ENCODE results near the gene SMIM15.

- TF ChIP-seq CTCF (IDR thresholded peaks at IDR 0.05; ENCODE audit: poor library complexity, severe bottlenecking): no peak
- no peak for TF ChIP-seq EP300 (conservative IDR thresholded peaks at IDR 0.05; ENCODE audit: poor library complexity, severe bottlenecking)
- TF ChIP-seq TAF1 (IDR thresholded peaks at IDR 0.05; ENCODE audit: low read depth): no peak
- TF ChIP-seq EZH2 (IDR thresholded peaks at IDR 0.05; ENCODE audit: borderline replicate concordance, insufficient read depth, low read length, poor library complexity, severe bottlenecking): no peak
- TF ChIP-seq SMC3 (conservative IDR thresholded peaks at IDR 0.05; ENCODE audit: poor library complexity): no peak
- TF ChIP-seq RAD21 (conservative IDR thresholded peaks at IDR 0.05): no peak
- no peak for TF ChIP-seq POLR2AphosphoS5 (IDR thresholded peaks at IDR 0.05)
Observed at GRCh38 chr5:61141801-61142200, 20.5 kb downstream of the SMIM15 start.

Measured in neural cell (in vitro differentiated cells).